GM12873 (cell line): Measurements from ENCODE around the gene SHOX.

ENCODE experiments used
- CTCF ChIP-seq: IDR thresholded peaks from 2 replicates; pipeline ENCODE4 v1.5.1; 2012; ENCODE audit warnings: low read depth, mild to moderate bottlenecking, moderate library complexity, low read length, control low read depth; ENCODE audit not compliant: insufficient read depth; ENCODE audit errors: missing control alignments

The SHOX gene

GRCh38 chrX:619812-620531 is 10.6 kb upstream of the SHOX start:
- TF ChIP-seq CTCF: no peak

GRCh38 chrX:621705-622503 is 8.7 kb upstream of the SHOX start:
- TF ChIP-seq CTCF: no peak

GRCh38 chrX:623268-623598 is 7.4 kb upstream of the SHOX start:
- TF ChIP-seq CTCF: no peak

GRCh38 chrX:623599-624315 is 6.8 kb upstream of the SHOX start:
- no peak for TF ChIP-seq CTCF

GRCh38 chrX:625137-625691 is 5.4 kb upstream of the SHOX start:
- no peak for TF ChIP-seq CTCF

GRCh38 chrX:626745-627509 is 3.7 kb upstream of the SHOX start:
- TF ChIP-seq CTCF: no peak

- TF ChIP-seq CTCF: no peak
Measured at GRCh38 chrX:627510-627981, 3.0 kb upstream of the SHOX start.
